Dermis blood vessel endothelial cell (primary cell): ENCODE measurements around the gene ID1. TPM values are rescaled to one million over a fixed set of nuclear protein-coding genes. Genes with fewer than 3 reads are reported as not detected.
A peak's percentile ranks its signal among the peaks of the same experiment; 100 is the strongest.
"Not testable (repeated sequence)": the region's sequence is repeated elsewhere in the genome, so short reads cannot be mapped to it uniquely, and the experiment has no call there.

ENCODE experiments used
- DNase-seq: peaks from one replicate; pipeline ENCODE4 v3.0.0; 2010
- total RNA-seq: library from RNA; depleted of rRNA; stranded (reverse); fragments of >200 nt; gene quantifications from 2 replicates; pipeline ENCODE4 v1.2.3, GENCODE V29; 2014

Gene ID1
- total RNA-seq, 1 donor from 2014 or later: 1,287 TPM

DNA sequence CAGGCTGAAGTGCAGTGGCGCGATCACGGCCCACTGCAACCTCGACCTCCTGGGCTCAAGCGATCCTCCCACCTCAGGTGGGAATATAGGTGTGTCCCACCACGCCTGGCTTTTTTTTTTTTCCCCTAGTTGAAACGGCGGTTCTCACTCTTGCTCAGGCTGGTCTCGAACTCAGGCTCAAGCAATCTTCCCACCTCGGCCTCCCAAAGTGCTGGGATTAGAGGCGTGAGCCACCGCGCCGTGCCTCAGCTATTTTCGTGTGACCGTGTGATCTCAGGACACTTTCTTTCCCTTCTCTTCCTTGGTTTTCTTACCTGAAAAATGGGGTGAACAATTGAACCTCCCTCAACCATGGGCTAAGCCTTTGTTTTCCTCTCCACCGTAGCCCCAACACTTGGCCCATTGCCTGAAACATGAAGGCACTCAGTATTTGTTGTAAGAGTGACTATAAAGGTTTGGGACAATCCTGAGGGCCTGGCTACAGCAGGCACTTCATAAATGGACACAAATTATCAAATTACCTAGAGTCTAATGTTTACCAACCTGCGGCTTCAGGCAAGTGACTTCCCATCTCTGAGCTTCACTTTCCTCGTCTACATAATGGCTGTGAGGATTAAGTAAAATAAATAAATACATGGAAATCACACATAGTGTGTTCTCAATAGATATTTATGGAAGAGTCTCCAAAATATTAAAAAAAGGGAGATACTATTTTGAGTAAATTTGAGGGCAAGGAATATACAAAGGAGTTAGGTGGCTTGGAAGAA is 31.4 kb upstream of the ID1 start:
- peak; percentile 49 for DNase-seq

DNA sequence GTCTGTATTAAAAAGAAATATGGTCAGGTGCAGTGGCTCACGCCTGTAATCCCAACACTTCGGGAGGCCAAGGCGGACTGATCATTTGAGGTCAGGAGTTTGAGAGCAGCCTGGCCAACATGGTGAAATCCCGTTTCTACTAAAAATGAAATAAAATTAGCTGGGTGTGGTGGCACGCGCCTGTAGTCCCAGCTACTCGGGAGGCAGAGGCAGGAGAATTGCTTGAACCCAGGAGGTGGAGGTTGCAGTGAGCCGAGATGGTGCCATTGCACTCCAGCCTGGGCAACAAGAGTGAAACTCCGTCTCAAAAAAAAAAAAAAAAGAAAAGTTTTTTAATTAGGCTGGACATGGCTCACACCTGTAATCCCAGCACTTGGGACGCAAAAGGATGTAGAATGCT is 30.1 kb upstream of the ID1 start:
- DNase-seq: not testable (repeated sequence)

GRCh38 chr20:31576751-31577150 is 28.3 kb upstream of the ID1 start:
- DNase-seq: no peak

GRCh38 chr20:31577194-31577593 is 27.9 kb upstream of the ID1 start:
- no peak for DNase-seq

DNA sequence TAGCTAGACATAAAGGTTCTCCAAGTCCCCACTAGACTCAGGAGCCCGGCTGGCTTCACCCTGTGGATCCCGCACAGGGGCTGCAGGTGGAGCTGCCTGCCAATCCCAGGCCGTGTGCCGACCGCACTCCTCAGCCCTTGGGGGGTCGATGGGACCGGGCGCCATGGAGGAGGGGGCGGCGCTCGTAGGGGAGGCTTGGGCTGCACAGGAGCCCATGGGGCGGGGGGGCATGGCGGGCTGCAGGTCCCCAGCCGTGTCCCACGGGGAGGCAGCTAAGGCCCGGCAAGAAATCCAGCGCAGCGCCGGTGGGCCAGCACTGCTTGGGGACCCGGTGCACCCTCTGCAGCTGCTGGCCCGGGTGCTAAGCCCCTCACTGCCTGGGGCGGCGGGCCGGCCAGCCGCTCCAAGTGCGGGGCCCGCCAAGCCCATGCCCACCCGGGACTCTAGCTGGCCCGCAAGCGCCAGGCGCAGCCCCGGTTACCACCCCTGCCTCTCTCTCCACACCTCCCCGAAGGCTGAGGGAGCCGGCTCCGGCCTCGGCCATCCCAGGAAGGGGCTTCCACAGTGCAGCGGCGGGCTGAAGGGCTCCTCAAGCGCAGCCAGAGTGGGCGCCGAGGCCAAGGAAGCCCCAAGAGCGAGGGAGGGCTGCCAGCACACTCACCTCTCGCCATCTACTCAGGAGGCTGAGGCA is 26.5 kb upstream of the ID1 start:
- no peak for DNase-seq

DNA sequence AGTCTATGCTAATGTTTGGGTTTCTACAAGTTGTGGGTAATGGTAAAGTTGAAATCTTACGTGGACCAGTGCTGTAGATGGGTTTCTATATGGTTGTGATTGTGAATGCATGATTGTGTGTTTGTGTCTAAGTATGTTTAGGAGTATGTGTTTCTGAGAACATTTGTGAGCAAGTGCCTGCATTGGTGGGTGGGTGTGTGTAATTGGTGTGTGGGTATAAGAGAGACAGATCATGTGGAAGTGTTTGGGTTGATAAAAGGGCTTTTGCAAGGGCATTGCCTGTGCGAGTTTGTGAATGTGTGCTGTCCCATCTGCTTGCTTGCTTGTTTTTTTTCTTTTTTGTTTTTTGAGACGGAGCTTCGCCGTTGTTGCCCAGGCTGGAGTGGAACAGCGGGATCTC is 25.8 kb upstream of the ID1 start:
- no peak for DNase-seq

- not testable (repeated sequence) for DNase-seq
Measured at GRCh38 chr20:31579941-31580651, 25.0 kb upstream of the ID1 start.

- no peak for DNase-seq
Measured at GRCh38 chr20:31580706-31581105, 24.4 kb upstream of the ID1 start.

DNA sequence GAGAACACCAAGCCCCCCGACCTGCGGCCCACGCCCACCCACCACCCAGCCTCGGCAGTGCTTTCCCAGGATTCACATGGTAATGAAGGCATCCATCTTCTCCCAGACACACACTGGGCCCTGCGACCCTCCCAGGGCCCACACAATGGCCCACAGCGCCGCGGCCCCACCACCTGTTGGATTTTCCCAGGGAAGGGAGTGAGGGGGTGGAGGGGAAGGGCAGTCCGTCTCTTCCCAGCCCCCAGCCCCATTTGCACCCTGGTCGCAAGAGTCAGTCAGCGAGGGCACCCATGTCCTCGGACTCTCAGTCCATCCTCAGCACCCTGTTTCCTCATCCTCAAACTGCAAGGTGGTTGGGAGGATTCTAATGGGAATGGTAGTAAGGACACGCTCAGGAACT is 23.7 kb upstream of the ID1 start:
- no peak for DNase-seq

DNA sequence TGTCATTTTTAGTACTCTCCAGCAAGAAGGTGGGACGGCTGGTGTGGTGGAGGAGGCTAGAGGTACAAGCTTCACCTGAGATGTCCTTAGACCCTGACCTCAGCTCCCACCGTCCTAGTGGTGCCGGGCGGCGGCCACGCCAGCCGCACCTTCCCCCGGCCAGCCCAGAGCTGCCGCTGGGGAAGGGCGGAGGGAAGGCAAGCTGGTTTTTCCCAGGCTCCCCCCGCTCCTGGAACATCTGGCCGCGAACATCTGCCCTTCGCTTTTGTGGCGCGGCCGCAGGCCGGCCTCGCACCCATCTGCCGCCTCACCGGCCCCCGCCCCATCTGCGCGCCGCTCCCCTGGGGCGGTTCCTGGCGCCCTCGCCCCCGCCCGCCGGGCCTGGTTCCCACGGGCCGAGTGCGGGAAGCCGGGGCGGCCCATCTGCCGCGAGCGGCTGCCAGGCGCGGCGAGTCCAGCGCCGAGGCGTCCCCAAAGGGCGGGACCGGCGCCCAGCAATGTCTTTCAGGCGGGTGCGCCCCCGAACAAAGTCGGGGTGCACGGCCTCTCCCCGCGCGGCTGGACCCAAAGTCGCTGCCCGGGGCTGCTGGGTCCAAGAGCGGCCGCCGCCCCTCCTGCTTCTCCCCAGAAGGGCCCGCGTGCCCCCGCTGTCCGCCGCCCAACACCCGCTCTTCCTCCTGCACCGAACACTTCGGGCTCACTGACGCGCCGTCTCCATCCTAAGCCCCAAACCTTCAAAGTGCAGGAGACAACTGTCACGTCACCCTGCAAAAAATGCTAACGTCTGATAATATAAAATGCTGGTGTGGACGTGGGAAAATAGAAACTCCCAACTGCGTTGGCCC is 17.3 kb upstream of the ID1 start:
- DNase-seq: peak; percentile 49

- no peak for DNase-seq
Measured at GRCh38 chr20:31590717-31591225, 14.3 kb upstream of the ID1 start.

DNA sequence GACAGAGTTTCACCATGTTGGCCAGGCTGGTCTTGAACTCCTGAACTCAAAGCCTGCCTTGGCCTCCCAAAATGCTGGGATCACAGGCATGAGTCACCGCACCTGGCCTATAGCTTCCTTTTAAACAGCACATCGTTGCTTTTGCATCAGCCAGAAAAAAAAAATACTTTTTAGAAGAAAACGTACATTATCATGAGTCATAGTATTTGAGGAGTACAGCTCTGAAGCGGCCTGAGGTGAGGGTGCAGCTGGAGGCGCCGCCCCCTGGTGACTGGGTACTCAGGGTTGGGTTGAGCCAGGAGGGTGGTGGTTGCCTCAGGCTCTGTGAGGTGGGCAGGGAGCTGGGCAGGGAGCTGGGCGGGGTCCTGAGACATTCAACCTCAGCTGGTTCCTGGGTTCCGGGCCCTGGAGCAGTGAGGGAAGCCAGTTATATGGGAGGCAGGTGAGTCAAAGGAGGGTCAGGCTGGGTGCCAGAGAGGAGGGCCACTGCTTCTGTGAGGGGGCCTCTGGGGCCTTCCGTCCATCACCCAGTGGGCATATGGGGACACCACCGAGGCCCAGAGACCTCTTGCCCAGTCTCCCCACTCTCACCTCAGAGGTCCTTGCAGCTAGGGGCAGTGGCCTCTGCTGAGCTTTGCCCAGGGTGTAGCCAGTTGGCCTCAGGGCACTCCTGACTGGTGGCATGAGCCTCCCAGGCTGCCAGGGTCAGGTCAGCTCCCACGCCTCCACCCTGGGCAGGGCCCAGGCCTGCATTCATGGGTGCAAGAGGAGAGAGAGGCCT is 11.7 kb upstream of the ID1 start:
- peak; percentile 52 for DNase-seq

DNA sequence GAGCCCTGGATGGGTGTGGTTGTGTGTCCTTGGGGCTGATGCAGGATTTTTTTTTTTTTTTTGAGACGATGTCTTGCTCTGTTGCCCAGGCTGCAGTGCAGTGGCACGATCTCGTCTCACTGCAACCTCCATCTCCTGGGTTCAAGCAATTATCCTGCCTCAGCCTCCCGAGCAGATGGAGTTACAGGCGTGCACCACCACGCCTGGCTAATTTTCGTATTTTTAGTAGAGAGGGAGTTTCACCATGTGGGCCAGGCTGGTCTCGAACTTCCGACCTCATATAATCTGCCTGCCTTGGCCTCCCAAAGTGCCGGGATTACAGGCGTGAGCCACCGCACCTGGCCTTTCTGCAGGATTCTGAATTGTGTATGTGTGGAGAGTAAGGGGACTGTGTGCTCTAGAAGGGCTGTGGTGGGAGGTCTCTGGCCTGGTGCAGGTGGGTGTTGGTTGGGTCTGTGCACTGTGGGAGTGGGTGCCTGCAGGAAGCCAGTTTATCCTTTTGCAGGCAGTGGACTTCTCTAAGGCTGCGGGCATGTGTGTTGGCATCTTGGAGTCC is 11.0 kb upstream of the ID1 start:
- DNase-seq: no peak

DNA sequence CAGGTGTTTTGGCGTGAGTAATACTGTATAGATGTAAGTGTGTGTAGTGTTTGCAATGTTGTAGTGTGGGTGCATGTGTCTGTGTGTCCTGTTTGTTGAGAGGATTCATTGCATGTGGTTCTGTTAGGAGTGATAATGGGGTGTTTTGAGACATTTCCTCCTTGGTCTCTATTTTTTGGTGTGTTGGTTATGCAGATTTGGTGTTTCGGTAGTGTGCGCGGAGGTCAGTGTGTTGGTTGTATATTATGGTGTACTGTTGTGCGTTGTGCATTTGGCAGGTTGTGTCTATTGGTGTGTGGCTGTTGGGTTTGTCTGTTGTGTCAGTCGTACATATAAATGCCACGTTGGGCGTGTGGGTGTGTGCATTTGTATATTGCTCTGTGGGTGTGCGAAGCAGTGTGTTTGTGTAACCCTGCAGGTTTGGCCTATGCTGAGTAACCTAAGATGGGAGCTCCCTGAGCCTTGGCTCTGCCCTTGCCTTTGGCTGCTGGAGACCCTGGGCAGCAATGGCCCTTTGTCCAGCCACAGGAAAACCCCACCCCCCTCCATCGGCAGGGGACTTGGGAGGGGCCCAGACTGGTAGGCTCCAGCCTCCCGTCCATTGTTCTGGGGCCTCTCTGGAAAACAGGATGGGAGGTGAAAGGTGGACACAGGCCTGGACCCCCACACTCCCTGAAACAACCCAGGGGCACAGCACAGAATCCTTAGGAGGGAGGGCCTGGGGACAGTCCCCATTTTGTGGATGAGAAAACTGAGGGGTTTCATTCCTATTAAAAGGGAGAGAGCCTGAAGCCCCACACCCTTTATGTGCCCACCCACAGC is 10.3 kb upstream of the ID1 start:
- DNase-seq: peak; percentile 67

GRCh38 chr20:31595380-31595653 is 9.8 kb upstream of the ID1 start:
- no peak for DNase-seq

DNA sequence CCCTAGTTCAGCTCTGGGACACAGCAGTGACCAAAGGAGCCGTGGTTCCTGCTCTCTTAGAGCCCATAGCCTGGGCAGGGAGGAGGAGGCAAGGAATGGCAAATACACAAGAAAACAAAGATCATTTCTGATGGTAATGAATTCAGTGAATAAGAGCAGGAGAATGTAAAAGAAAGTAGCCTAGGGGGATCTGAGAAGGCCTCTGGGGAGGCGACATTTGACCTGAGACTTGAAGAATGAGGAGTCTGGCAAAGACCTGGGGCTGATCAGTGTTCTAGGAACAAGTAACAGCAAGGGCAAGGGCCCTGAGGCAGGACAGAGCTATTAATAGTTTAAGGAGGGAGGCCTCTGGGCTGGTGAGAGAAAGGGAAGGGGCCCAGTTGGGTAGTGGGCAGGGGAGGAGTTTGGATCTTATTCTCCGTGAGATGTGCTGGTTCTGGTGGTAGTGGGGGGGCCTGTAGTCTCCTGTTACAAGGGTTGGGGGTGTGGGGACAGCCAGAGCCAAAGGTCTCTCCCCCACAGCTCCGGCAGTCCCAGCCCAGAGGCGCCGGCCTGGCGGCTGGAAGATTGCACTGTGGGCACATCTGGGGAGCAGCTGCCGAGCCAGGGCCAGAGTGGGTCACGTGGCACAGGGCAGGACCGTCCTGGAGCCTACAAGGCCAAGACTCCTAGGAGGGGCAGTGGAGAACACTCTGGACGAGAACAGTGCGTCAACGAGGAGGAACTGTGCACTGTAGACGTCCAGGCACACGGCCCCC is 9.3 kb upstream of the ID1 start:
- peak; percentile 32 for DNase-seq

GRCh38 chr20:31596412-31596715 is 8.7 kb upstream of the ID1 start:
- DNase-seq: not testable (repeated sequence)

- no peak for DNase-seq
Measured at GRCh38 chr20:31596831-31597480, 8.1 kb upstream of the ID1 start.

DNA sequence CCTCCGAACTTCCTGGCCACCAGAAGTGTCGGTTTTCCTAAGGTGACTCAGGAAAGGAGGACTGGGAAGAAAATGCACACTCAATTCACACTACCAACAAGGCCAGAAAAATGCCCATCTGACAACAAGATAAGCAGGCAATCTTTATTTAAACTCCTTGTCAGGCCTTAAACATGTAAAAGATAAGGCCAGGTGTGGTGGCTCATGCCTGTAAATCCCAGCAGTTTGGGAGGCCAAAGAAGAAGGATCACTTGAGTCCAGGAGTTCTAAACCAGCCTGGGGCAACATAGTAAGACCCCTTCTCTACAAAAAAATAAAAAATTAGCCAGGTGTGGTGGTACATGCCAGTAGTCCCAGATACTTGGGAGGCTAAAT is 7.6 kb upstream of the ID1 start:
- DNase-seq: no peak

DNA sequence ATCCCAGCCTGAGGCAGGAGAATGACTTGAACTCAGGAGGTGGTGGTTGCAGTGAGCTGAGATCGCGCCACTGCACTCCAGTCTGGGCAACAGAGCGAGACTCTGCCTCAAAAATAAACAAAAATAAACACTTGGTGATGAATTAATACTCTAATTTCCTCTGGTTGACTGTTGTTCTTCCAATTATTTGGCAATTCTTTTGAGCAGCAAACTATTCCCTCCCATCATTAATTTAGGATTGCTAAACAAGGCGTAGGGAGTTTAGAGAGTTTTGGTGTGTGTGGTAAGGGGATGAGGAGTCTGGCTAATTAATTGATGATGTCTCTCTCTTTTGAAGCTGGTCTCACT is 2.7 kb upstream of the ID1 start:
- DNase-seq: no peak
